ENCODE results near the gene ETHE1. TPM values are rescaled to one million over a fixed set of nuclear protein-coding genes. Genes with fewer than 3 reads are reported as not detected.
"Not testable (repeated sequence)": the region's sequence is repeated elsewhere in the genome, so short reads cannot be mapped to it uniquely, and the experiment has no call there.

The ETHE1 gene
- total and polyA plus RNA-seq, 2 donors from 2014 or later: 61.3 to 81.8 TPM

GRCh38 chr19:43522929-43523328 lies 4.1 kb downstream of the ETHE1 start:
- intact Hi-C loops (cut with DNase I): loop anchor here (5.0 kb wide), 1 partner anchor 76 kb away; no protein-coding TSS in a partner anchor
- Histone ChIP-seq H3K27ac (ENCODE audit: low read depth in 2 of 2, low read length in 2 of 2) (no peak overlapping the region), H3K36me3 (ENCODE audit: control insufficient read depth in 2 of 3, insufficient read depth in 3 of 3, low read length in 3 of 3) (peaks cover 0 to 2% (median 0%) of the 10 kb centered on the region in 3 donors), H3K27me3 (ENCODE audit: control insufficient read depth, insufficient read depth, low read length) (no peaks in the 10 kb centered on the region), H3K4me1 (ENCODE audit: control insufficient read depth in 2 of 3, insufficient read depth in 2 of 3, low read depth in 1 of 3, low read length in 3 of 3) (peaks cover 0 to 10% (median 9%) of the 10 kb centered on the region in 3 donors), H3K9ac (ENCODE audit: low read length in 3 of 3) (no peak overlapping the region), H3K4me3 (ENCODE audit: low read length in 3 of 3) (no peak overlapping the region), H3K9me3 (ENCODE audit: control insufficient read depth in 2 of 3, insufficient read depth in 1 of 3, low read length in 3 of 3) (no peaks in the 10 kb centered on the region)
- no peak for FAIRE-seq
- no peak for DNase-seq
- no peak for TF ChIP-seq CTCF (IDR thresholded peaks at IDR 0.05; ENCODE audit: borderline replicate concordance, extremely low read depth, insufficient read depth)

GRCh38 chr19:43519436-43520088 lies 7.4 kb downstream of the ETHE1 start:
- no peak overlapping the region for H3K4me3 ChIP-seq (ENCODE audit: low read length in 3 of 3)
- no peaks in the 10 kb centered on the region for H3K9me3 ChIP-seq (ENCODE audit: control insufficient read depth in 2 of 3, insufficient read depth in 1 of 3, low read length in 3 of 3)
- no peak overlapping the region for H3K27ac ChIP-seq (ENCODE audit: low read depth in 2 of 2, low read length in 2 of 2)
- FAIRE-seq (no peak), DNase-seq (peak; percentile 84 to 92 (median 89))
- no peaks in the 10 kb centered on the region for H3K27me3 ChIP-seq (ENCODE audit: control insufficient read depth, insufficient read depth, low read length)
- no peak overlapping the region for H3K9ac ChIP-seq (ENCODE audit: low read length in 3 of 3)
- intact Hi-C loops (cut with DNase I): loop anchor here (5.0 kb wide), 1 partner anchor 72 kb away; no protein-coding TSS in a partner anchor
- H3K36me3 ChIP-seq (ENCODE audit: control insufficient read depth in 2 of 3, insufficient read depth in 3 of 3, low read length in 3 of 3): peaks cover 0 to 2% (median 0%) of the 10 kb centered on the region in 3 donors
- TF ChIP-seq CTCF (IDR thresholded peaks at IDR 0.05; ENCODE audit: borderline replicate concordance, extremely low read depth, insufficient read depth): peak; percentile 93
- H3K4me1 ChIP-seq (ENCODE audit: control insufficient read depth in 2 of 3, insufficient read depth in 2 of 3, low read depth in 1 of 3, low read length in 3 of 3): peaks cover 0 to under 1% (median 0%) of the 10 kb centered on the region in 3 donors

- no peak for FAIRE-seq
- Histone ChIP-seq H3K27ac (ENCODE audit: low read depth in 2 of 2, low read length in 2 of 2) (no peak overlapping the region), H3K4me3 (ENCODE audit: low read length in 3 of 3) (no peak overlapping the region), H3K36me3 (ENCODE audit: control insufficient read depth in 2 of 3, insufficient read depth in 3 of 3, low read length in 3 of 3) (peaks cover 0 to 2% (median 1%) of the 10 kb centered on the region in 3 donors), H3K9ac (ENCODE audit: low read length in 3 of 3) (no peak overlapping the region), H3K4me1 (ENCODE audit: control insufficient read depth in 2 of 3, insufficient read depth in 2 of 3, low read depth in 1 of 3, low read length in 3 of 3) (no peaks in the 10 kb centered on the region), H3K9me3 (ENCODE audit: control insufficient read depth in 2 of 3, insufficient read depth in 1 of 3, low read length in 3 of 3) (no peaks in the 10 kb centered on the region), H3K27me3 (ENCODE audit: control insufficient read depth, insufficient read depth, low read length) (no peaks in the 10 kb centered on the region)
- TF ChIP-seq CTCF (IDR thresholded peaks at IDR 0.05; ENCODE audit: borderline replicate concordance, extremely low read depth, insufficient read depth): no peak
- DNase-seq: no peak
- intact Hi-C loops (cut with DNase I): no loop called here
These were observed 8.9 kb downstream of the ETHE1 start for GRCh38 chr19:43518051-43518450.

- intact Hi-C loops (cut with DNase I); DNase-seq; H3K9me3 ChIP-seq (ENCODE audit: control insufficient read depth in 2 of 3, insufficient read depth in 1 of 3, low read length in 3 of 3); H3K9ac ChIP-seq (ENCODE audit: low read length in 3 of 3); H3K27ac ChIP-seq (ENCODE audit: low read depth in 2 of 2, low read length in 2 of 2); H3K4me1 ChIP-seq (ENCODE audit: control insufficient read depth in 2 of 3, insufficient read depth in 2 of 3, low read depth in 1 of 3, low read length in 3 of 3); H3K4me3 ChIP-seq (ENCODE audit: low read length in 3 of 3); H3K27me3 ChIP-seq (ENCODE audit: control insufficient read depth, insufficient read depth, low read length); FAIRE-seq: not testable (repeated sequence)
- H3K36me3 ChIP-seq (ENCODE audit: control insufficient read depth in 2 of 3, insufficient read depth in 3 of 3, low read length in 3 of 3): peaks cover 2 to 15% (median 5%) of the 10 kb centered on the region in 3 donors
These were observed 14.6 kb downstream of the ETHE1 start for GRCh38 chr19:43512399-43512798.

All from kidney (tissue), 14 donors.